ENCODE results near the gene PEF1.
A peak's percentile ranks its signal among the peaks of the same experiment; 100 is the strongest.

Gene PEF1, protein sequence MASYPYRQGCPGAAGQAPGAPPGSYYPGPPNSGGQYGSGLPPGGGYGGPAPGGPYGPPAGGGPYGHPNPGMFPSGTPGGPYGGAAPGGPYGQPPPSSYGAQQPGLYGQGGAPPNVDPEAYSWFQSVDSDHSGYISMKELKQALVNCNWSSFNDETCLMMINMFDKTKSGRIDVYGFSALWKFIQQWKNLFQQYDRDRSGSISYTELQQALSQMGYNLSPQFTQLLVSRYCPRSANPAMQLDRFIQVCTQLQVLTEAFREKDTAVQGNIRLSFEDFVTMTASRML

DNA sequence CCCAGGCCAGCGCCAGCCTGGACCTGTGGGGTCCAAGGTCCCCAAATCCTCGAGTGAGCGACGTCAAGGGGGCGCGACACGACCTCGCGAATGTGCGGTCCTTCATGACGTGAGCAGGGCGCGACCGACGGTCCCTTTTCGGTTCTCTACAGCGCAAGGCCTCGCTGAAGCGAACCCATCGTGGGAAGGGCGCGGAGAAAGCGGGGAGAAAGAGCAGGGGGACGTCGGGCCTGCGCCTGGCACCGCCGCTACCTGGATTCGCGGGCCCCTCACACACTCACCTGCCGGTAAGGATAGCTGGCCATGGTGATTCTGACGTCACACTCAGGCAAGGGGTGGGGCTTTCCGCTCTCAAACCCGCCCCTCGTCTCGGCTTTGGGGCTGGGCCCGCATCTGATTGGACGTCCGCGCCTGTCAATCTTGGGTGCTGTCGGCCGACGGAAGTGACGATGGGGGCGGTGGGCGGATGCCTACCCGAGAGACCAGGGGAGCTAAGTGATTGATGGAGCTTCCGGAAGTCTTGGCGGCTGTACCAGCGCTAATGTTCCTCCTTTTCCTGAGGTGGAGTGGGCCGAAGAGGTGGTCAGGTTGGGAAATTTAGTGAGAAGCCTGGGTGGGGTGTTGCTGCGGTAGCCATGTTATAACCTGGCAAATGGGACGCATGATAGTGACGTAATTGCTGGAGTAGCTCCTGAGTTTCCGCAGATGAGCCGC, at the start of gene PEF1:
PEF1 (minus strand) TSS at position 317 of the 714 bp plus-strand sequence; CDS start at position 305, 12 bp downstream.
- peak; percentile 100 for DNase-seq

DNA sequence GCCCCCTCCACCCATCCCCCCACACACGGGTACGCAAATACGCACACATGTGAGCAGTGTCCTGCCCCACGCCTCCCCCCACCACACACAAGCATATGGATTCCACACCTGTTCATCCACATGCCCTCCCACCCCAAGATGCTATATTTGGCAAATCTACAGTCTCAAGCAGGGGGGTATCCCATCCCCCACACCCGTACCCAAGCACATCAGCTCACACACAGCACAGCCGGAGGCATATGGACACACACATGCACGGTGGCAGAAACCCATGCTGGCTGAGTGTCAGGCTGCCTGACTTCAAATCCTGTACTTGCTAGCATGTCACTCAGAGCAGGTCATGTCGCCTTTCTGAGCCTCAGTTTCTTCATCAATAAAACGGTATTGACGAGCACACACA, 48.6 kb upstream of the PEF1 start:
- no peak for DNase-seq

DNA sequence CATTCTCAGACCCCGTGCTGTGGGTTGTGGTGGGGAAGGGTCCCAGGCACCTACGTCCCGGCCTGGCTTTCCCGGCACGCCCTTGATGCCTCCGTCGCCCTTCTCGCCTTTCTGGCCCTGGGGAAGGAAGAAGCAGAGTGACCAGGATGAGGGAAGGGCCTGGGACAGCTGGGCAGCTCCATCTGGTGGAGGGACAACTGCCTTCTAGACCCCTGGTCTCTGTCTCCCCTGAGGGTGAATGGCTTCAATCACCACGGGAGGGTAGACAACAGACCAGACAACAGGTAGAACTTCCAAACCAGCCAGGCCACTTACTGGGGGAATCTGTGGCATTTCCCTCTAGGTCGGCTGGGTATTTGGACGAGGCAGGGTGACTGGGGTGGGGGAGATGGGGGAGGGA, 47.3 kb upstream of the PEF1 start:
- no peak for DNase-seq

DNA sequence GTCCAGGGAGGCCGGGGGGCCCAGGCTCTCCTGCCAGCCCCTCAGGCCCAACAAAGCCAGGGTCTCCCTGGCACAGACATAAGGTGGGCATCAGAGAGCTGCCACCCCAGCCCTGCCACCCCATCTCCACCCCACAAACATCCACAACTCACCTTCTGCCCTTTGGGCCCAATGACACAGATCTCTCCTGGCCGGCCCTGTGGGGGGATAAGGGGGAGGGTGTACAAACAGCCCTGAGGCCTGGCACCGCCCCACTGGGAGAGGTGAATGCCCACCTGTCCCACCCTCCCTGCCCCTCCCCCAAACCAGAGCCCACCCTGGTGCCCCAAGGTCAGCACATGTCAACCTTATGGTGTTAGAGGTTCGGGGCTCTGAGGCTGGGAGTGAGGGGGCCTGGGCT, 46.8 kb upstream of the PEF1 start:
- DNase-seq = no peak

DNA sequence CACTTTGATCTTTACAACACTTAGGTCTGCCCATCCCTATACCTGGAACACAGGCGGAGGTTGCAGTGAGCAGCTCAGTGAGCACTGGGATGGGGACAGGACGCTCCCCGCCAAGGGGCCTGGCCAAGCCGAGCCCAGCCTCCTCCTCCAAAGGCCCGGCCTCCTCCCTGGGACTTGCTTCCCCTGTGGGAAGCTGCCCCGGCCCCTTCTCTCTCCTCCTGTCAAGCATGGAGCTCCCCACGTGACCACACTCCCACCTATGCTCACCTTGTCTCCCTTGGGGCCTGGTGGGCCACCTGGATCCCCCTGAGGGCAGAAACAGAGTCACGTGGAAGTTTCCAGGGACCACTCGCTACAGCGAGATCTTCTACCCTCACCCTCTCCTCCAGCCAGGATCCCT, 46.2 kb upstream of the PEF1 start:
- DNase-seq = no peak

DNA sequence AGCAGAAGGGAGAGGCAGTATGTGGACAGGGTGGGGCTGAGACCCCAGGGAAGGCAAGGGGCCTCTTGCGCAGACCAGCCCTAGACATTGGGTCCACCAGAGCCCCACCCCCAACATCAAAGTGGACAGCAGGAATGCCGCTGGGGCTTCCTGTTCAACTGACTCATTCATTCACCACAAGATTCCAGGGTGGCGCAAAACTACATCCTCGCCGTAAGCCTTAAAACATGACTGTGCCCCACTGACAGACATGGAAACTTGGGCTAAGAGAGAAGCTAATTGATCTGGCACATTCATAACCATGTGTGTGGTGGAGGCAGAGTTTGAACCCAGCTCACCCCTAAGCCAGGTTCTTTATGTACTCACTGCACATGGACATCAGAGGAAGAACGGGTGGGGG, 45.2 kb upstream of the PEF1 start:
- DNase-seq = no peak

DNA sequence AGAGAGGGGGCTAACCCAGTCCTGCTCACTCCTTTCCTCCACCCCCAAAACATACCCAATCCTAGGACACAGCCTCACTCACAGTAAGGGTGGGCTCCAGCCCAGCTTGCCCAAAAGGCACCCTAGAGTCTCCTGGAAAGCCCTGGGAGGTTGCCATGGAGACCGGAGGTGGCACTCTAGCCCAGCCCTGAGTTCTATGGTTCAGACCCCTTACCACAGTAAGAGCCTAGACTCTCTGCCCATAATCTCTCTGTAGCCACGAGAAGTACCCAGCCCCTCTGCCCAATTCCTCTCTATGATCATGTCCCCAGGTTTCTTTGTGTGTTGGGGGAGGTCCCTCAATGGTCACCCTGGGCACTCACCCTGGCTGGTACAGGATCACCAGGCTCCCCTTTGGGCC, 44.7 kb upstream of the PEF1 start:
- no peak for DNase-seq

DNA sequence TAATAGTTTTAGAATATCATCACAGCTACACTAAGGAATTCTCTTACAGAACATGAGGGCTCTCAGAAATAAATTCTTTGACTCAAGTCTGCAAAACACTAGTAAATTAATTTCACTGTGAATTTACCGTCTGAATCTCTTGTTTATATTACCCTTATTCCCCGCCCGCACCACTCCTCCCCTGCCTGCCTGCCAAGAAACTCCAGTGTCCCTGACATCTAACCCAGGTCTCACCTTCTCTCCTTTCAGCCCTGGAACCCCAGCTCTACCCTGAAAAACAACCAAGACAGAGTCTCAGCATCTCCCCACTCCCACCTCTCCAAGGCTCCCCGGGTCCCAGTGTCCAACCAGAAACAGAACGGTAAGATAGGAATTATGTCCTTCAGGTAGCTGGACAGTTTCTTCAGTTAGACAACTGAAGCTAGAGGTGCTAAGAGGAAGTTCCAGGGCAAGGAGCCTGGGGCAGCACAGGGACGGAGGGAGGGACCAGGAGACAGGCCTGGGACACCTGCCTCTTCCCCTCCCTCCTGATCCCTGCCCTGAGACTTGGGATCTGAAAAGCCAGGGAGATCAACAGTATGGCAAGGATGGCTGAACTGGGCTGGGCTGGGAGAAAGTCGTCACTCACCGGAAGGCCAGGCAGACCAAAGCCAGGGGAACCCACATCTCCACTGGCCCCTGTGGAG, 43.7 kb upstream of the PEF1 start:
- no peak for DNase-seq

DNA sequence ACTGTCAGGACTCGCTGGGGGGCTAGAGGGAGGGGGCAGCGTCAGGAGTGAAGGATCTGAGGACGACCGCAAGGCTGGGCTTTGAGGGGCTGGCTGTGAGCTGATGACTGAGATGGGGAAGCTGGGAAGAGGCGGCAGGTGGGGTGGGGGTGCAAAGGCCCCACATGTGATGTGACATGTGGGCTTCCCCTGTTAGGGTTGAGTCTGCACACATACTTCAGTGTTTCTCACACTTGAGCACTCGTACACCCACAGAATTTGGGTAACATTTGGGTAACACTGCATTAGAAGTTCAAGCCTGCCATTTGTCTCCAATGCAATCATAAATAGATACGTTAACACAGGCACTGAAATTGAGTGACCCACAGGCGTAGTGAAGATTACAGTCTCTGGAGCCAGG, 42.9 kb upstream of the PEF1 start:
- DNase-seq = no peak

DNA sequence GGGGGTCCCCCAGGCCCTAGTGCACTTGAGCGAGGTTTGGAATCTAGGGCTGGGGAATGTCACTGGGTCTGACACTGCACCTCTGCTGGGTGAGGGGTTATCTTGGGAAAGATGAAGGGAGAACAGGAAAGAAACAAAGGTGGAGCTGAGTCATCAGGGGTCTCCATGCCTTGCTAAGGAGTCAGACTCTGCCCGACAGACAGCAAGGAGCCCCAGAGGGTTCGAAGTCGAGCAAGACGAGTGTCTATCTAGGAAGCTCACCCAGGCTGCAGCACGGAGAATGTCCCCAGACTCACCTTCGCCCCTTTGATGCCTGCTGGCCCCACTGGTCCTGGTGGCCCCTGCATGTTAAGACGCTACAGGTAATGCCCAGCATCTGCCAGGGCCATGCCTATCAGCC, 41.1 kb upstream of the PEF1 start:
- no peak for DNase-seq

DNA sequence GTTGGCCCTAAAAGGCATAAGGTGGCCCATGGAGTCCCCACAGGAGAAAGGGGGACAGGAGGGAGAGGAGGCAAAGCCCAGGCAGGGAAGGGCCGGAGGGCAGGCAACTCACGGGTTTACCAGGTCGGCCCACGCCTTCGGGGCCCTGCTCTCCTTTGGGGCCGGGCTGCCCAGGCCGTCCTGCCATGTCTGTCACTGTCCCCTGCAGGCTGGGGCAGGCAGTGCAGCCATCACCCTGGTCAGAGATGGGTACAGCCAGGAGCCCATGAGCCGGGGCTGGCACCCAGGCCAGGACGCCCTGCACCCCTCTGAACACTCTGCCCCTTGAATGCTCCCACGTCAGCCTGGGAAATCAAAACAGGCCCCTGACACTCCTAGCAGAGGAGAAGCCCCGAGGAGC, 39.3 kb upstream of the PEF1 start:
- peak; percentile 25 for DNase-seq

DNA sequence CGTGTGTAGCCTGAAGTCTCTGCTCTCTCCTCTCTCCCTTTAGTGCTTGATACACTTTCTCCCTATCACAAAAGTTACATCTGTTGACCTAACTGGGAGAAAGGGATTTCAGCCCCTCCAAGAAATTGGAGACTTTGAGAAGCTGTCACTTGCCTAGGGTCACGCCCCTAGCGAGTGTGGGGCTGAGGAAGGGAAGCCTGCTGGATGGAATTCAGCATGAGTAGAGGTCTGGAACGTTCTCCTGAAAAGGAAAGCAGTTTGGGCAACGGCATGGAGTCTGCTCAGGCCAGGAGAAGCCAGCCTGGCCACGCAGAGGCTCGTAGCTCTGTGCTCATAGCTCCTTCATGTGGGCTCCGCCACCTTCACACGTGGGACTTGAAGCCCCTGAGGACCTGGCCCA, 36.7 kb upstream of the PEF1 start:
- no peak for DNase-seq

DNA sequence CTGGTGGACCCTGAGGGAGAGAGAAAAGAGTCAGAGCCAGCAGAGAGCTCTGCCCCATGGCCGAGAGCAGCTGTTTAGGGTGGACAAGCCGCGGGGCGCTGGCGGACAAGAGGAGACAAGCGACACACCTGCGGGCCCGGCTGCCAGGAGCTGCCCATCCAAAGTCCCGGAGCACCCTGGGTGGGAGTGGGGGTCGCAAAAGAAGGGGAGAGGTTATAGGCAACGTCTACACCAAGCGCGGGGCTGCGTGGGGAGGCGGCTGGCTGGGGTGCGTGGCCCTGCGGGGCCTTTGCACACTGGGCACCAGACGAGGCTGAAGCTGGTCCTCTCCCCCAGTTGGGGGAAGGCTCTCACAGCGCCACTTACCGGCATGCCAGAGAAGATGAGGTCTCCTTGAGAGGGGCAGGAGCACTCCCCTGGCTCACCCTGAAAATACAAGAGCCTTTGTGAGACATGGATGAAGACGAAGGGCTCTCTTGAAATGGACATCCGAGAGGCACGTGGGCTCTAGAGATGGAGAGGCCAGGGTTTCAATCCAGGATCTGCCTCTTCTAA, 35.1 kb upstream of the PEF1 start:
- DNase-seq = no peak

DNA sequence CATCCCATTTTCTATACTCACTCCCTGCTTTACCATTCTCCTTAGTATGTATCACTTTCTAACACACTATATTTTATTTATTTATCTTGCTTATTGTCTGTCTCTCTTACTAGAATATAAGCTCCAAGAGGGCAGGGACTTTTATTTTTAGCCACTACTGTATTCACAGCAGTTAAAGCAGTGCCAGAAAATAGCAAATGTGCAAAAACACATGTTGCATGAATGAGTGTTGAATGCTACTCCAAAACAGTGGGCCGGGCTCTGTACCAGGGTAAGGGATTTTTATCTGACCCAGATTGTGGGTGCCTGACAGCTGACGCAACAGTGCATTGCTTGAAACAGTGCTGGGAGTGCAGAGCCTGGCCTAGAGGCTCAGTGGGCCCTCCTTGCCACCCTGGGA, 34.4 kb upstream of the PEF1 start:
- DNase-seq = no peak

DNA sequence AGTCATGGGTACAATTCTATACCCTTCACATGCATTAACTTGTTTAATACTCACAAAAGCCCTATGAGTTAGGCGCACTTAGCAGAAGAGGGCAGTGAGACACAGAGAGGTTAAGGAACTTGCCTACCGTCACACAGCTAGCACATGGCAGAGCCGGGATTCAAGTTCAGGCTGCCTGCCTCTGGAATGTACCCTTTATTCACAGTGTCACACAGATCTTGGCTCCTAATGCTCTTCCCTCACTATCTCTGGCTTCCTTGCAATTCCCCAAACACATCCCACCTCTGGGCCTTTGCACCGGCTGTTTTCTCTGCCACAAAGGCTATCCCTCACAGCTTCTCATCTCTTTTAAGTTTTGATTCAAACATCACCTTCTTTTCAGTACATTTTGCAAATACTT, 34.0 kb upstream of the PEF1 start:
- no peak for DNase-seq

DNA sequence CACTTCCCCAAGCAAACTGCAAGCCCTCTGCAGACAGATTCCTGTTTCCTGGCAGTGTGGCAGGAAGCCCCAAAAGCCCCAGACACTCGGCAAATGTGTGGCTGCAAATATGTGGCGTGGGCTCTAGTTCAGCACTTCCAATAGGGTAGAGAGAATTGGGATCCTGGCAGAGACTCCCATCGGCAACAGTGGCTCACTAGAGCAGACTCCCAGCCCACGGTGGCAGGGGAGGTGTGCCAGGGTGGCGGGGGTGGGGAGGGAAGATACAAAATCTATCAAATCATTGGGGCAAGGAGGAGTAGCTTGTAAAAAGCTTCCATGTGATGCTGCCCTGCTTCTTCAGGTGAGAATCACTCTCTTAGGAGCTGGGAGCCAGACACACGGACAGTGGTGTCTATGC, 33.3 kb upstream of the PEF1 start:
- no peak for DNase-seq

DNA sequence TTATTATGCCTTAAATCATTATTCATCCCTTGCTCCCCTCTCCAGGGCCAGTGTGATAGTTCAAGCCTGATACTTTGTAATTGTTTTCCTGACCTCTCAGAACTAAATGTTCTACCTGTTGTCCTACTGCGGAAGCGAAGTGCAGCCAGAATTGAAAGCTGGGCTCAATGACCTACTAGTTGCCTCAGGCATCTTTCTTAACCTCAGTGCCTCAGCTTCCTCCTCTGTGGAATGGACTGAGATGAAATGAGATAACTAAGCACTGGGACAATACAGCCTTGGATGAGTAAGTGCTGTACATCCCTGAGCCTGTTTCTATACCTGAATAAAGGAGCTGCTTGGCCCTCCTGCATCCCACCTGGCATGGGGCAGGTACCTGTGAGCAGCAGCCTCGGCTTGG, 32.7 kb upstream of the PEF1 start:
- DNase-seq = no peak

DNA sequence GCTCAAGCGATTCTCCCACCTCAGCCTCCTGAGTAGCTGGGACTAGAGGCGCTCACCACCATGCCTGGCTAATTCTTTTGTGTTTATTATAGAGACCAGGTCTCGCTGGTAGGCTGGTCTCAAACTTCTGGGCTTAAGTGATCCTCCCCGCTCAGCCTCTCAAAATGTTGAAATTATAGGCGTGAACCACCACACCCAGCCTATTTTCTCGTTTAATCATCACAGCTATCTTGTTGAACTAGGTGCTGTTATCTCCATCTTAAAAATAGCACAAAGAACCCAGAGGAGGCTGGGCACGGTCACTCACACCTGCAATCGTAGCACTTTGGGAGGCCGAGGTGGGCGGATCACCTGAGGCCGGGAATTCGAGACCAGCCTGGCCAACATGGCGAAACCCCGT, 31.1 kb upstream of the PEF1 start:
- DNase-seq = no peak

DNA sequence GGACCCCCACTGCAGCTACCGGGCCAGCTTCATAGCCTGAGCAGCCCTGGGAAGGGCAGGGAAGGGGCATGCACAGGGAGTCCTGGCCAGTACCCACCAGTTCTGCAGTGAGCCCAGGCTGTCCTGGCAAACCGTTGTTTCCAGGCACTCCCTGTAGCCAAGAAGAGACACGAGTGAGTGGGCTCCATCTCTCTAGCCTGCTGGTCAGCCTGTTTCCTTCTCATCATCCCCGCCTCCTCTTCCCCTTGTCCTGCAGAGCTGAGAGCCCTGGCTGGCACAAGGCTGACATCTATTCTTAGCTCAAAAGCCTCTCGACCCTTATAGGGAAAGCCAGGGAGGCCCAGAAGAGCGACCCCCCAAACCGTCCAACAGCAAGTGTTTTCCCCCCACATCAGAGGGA, 30.5 kb upstream of the PEF1 start:
- no peak for DNase-seq

DNA sequence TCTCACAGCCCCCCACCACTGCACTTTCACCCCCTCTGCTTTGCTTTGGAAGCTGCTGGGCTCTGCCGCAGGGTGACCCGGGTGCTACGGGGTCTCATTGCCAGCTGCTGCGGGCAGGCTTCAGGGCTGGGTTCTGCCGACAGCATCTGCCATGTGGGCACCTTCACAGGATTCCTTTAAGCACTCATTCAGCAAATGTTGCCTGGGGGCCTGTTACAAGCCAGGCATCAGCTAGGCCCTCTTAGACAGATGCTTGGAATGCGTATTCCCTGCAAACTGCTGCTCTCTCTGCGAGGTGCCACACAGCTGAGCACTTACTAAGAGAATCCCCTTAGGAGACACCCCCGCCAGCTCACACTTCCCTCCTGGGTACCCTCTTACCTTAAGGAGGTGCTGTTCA, 29.9 kb upstream of the PEF1 start:
- no peak for DNase-seq

DNA sequence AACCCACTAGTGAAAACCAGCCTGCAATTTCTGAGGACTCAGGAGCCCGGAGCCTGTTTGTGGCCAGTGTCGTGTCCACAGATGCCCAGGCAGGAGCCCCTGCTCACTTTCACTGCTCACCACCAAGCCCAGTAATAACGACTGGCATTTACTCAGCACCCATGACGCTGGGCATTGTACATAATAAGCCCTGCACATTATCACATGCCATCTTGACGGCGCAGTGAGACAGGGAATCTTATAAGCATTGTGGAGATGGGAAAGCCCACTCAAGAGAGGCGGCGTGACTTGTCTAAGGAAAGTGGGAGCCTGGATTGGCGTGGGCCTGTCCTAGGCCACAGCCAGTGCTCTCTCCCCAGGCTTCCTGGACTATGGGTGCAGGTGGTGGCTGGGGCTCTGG, 28.8 kb upstream of the PEF1 start:
- no peak for DNase-seq

DNA sequence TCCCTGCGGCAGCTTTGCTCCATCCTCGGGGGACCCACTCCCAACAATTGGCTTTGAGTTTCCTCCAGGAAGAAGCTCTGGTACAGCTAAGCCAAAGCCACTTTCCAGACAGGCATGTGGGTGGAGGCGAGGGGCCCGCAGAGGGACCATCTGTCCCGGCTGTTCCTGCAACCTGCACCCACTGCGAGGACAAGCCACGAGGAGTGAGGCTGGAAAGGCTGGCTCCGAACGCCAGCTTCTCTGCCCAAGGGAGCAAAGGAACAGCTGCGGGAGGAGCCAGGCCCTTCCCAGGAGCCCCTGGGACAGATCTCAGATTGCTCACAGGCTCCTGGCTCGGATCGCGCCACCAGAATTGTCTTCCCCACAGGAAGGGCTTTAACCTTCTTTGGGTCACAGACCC, 28.3 kb upstream of the PEF1 start:
- DNase-seq = no peak

DNA sequence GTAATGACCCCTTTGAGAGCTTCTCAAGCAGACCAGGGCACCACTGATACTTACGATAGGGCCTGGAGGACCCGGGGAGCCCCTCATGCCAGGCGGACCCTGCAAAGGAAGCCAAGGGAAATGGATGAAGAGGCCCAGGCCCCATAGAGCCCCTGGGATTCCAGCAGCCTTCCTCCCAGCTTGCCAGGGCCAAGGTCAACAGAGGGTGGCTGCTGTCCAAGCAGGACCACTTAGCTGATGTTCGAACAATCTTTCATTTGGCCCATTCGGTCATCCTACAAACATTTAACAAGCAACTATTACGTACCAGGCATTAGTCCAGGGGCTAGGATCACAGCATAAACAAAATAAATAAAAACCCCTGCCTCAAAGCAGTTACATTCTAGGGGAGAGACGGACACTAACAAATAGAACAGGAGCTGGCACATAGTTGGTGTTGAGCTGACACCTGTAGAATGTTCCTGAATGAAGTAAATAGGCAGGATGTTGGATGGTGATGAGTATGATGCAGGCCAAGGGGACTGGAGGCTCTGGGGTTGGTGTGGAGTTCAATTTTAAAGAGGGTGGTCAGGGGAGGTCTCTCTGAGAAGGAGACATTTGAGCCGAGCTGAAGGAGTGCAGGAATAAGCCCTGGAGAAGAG, 27.0 kb upstream of the PEF1 start:
- DNase-seq = no peak

DNA sequence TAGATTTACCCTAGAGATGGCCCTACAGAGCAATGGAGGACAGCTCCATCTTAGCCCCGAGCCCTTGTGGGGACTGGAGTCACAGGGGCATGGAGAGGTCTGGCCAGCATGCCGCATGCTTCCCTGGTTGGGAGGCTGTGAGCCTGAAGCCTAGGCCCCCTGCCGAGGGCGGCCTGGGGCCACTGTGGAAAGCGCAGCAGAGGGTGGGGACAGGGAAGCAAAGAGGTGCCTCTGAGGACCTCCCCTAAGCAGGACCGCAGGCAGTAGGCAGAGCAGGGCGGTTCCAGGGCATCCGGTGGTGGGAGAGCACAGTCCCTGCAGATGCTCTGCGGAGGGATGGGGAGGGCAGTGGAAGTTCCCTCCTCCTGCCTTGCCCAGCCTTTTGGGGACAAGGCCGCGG, 26.5 kb upstream of the PEF1 start:
- DNase-seq = no peak
